HepG2 (cell line): ENCODE data around the gene STX8. TPM values are rescaled to one million over a fixed set of nuclear protein-coding genes. Genes with fewer than 3 reads are reported as not detected.

Experiments used
- ATAC-seq: fragments of 200-7000 bp; cut with Tn5 transposase; 3 replicates; pipeline ENCODE4 v1.9.1; 2020; ENCODE audit warnings: mild to moderate bottlenecking, moderate library complexity
- BruUV-seq: library from RNA; stranded (reverse); fragments of 400-500 nt; replicated peaks from 2 replicates; lab custom pipeline; 2021; lab: Mats Ljungman, UMichigan
- CTCF ChIA-PET: fragments of 300-600 bp; formaldehyde crosslinking; extraction: SDS; loops from one replicate; lab custom pipeline; 2021; ENCODE audit warnings: low total read pairs, inconsistent platforms, low intra/inter-chr PET ratio; lab: Yijun Ruan, JAX
- POLR2A ChIA-PET: fragments of 350-600 bp; sonication (Branson Sonifier 250); formaldehyde crosslinking; loops from one replicate; lab custom pipeline; 2020; ENCODE audit warnings: antibody characterized with exemption, inconsistent platforms; lab: Yijun Ruan, JAX
- DNase-seq: peaks from one replicate; pipeline ENCODE4 v3.0.0-alpha.2; 2015; ENCODE audit warnings: low spot score
- FAIRE-seq: peaks from 3 replicates; lab custom pipeline; 2011; peaks lifted over from hg19 to GRCh38; lab: Jason Lieb, UNC
- H2AFZ ChIP-seq: one replicate; pipeline ENCODE4 v1.6.1; 2011; ENCODE audit warnings: low read length, inconsistent platforms
- H3K27ac ChIP-seq: fragments of 300-600 bp; 3 replicates; pipeline ENCODE4 v1.8.0; 2011; ENCODE audit warnings: mixed run types, mild to moderate bottlenecking, mixed read lengths, low read length, inconsistent platforms; ENCODE audit not compliant: insufficient read depth; ENCODE audit errors: extremely low read length
- H3K27me3 ChIP-seq, 2 experiments: fragments of 200-600 bp in 1 of 2; 2 replicates in 1 of 2; 3 replicates in 1 of 2; pipeline versions ENCODE4 v1.6.0 to v1.8.0; 2011; ENCODE audit warnings: low read length in 2 of 2, mild to moderate bottlenecking in 2 of 2, moderate library complexity in 2 of 2, inconsistent platforms in 1 of 2; ENCODE audit not compliant: insufficient read depth in 2 of 2, control insufficient read depth in 1 of 2
- H3K36me3 ChIP-seq, 2 experiments: fragments of 200-600 bp in 1 of 2; replicated peaks in 1 of 2; 2 replicates in 1 of 2; 3 replicates in 1 of 2; pipeline versions ENCODE4 v1.5.1 to v1.8.0; 2011; ENCODE audit warnings: low read length in 2 of 2, inconsistent platforms in 1 of 2; ENCODE audit not compliant: insufficient read depth in 2 of 2, control insufficient read depth in 1 of 2
- H3K4me1 ChIP-seq: 2 replicates; pipeline ENCODE4 v1.5.1; 2012; ENCODE audit warnings: low read length, inconsistent platforms; ENCODE audit not compliant: insufficient read depth
- H3K4me2 ChIP-seq: 2 replicates; pipeline ENCODE4 v1.6.0; 2011; ENCODE audit warnings: low read depth, low read length, inconsistent platforms
- H3K4me3 ChIP-seq, 3 experiments: fragments of 200-600 bp in 1 of 3; sonication (generic), shearing (Covaris generic) in 1 of 3; replicated peaks in 1 of 3; 2 replicates each; pipeline ENCODE4 v1.5.1; 2011 to 2016; ENCODE audit warnings: low read length in 3 of 3, inconsistent platforms in 2 of 3, low read depth in 2 of 3, mild to moderate bottlenecking in 2 of 3, control low read depth in 1 of 3, mixed read lengths in 1 of 3; ENCODE audit not compliant: insufficient read depth in 1 of 3
- H3K79me2 ChIP-seq: one replicate; pipeline ENCODE4 v1.6.1; 2011; ENCODE audit warnings: low read length, inconsistent platforms; ENCODE audit not compliant: insufficient read depth
- H3K9ac ChIP-seq: 2 replicates; pipeline ENCODE4 v1.6.0; 2011; ENCODE audit warnings: mild to moderate bottlenecking, low read depth, low read length, inconsistent platforms; ENCODE audit not compliant: insufficient read depth
- H3K9me3 ChIP-seq: 2 replicates; pipeline ENCODE4 v1.5.1; 2012; ENCODE audit warnings: mild to moderate bottlenecking, low read length
- H4K20me1 ChIP-seq: 2 replicates; pipeline ENCODE4 v1.6.0; 2011; ENCODE audit warnings: inconsistent platforms, mild to moderate bottlenecking, low read length, moderate library complexity; ENCODE audit not compliant: insufficient read depth
- HNF1B ChIP-seq: sonication (generic); formaldehyde crosslinking; IDR thresholded peaks from 2 replicates; pipeline ENCODE4 v1.5.1; 2020; ENCODE audit warnings: mild to moderate bottlenecking, moderate library complexity, missing genetic modification reagents
- HOXA3 ChIP-seq: sonication (generic); formaldehyde crosslinking; IDR thresholded peaks from 2 replicates; pipeline ENCODE4 v1.5.0; 2020; ENCODE audit warnings: missing genetic modification reagents
- KAT7 ChIP-seq: IDR thresholded peaks from 2 replicates; pipeline ENCODE4 v1.6.1; 2018; ENCODE audit warnings: borderline replicate concordance, missing compliant biosample characterization
- NCOR1 ChIP-seq: fragments of 200-600 bp; sonication (generic); IDR thresholded peaks from 2 replicates; pipeline ENCODE4 v1.7.0; 2017; ENCODE audit warnings: antibody characterized with exemption, low read length, borderline replicate concordance
- NPAS2 ChIP-seq: sonication (generic); formaldehyde crosslinking; IDR thresholded peaks from 2 replicates; pipeline ENCODE4 v1.8.0; 2022; ENCODE audit warnings: mild to moderate bottlenecking, missing genetic modification reagents, borderline replicate concordance
- NR2F1 ChIP-seq, 2 experiments: fragments of 450-650 bp in 1 of 2; formaldehyde crosslinking in 1 of 2; IDR thresholded peaks; 2 replicates each; pipeline versions ENCODE4 v1.5.0 to v1.6.1; 2016 to 2020; ENCODE audit warnings: mild to moderate bottlenecking in 1 of 2, missing compliant biosample characterization in 1 of 2, missing genetic modification reagents in 1 of 2, moderate library complexity in 1 of 2
- SALL1 ChIP-seq: sonication (generic); formaldehyde crosslinking; IDR thresholded peaks from 2 replicates; pipeline ENCODE4 v1.8.0; 2022; ENCODE audit warnings: mild to moderate bottlenecking, missing genetic modification reagents
- STAT5B ChIP-seq: sonication (generic); formaldehyde crosslinking; IDR thresholded peaks from 2 replicates; pipeline ENCODE4 v1.4.0; 2020; ENCODE audit warnings: missing genetic modification reagents
- THAP9 ChIP-seq: sonication (generic); formaldehyde crosslinking; IDR thresholded peaks from 2 replicates; pipeline ENCODE4; 2020; ENCODE audit warnings: missing genetic modification reagents, mild to moderate bottlenecking, borderline replicate concordance
- ZNF335 ChIP-seq: sonication (generic); formaldehyde crosslinking; IDR thresholded peaks from 2 replicates; pipeline ENCODE4 v1.4.0; 2020; ENCODE audit warnings: missing genetic modification reagents
- ZNF337 ChIP-seq: sonication (generic); formaldehyde crosslinking; IDR thresholded peaks from 2 replicates; pipeline ENCODE4 v1.5.1; 2020; ENCODE audit warnings: missing genetic modification reagents, low read depth, mild to moderate bottlenecking, borderline replicate concordance
- ZNF33B ChIP-seq: sonication (generic); formaldehyde crosslinking; IDR thresholded peaks from 2 replicates; pipeline ENCODE4 v1.5.1; 2020; ENCODE audit warnings: mild to moderate bottlenecking, missing genetic modification reagents
- ZNF687 ChIP-seq: sonication (generic); formaldehyde crosslinking; IDR thresholded peaks from 2 replicates; pipeline ENCODE4 v1.5.1; 2020; ENCODE audit warnings: mild to moderate bottlenecking, missing genetic modification reagents, moderate library complexity
- ZNF766 ChIP-seq: sonication (generic); formaldehyde crosslinking; IDR thresholded peaks from 2 replicates; pipeline ENCODE4 v1.5.0; 2020; ENCODE audit warnings: missing genetic modification reagents, borderline replicate concordance
- ZNF782 ChIP-seq: sonication (generic); formaldehyde crosslinking; IDR thresholded peaks from 2 replicates; pipeline ENCODE4 v1.4.0; 2020; ENCODE audit warnings: missing genetic modification reagents, mild to moderate bottlenecking, borderline replicate concordance
- ZNF839 ChIP-seq: sonication (generic); formaldehyde crosslinking; IDR thresholded peaks from 2 replicates; pipeline ENCODE4 v1.4.0; 2020; ENCODE audit warnings: missing genetic modification reagents, mild to moderate bottlenecking, borderline replicate concordance
- WGBS: methylation state at CpG from one replicate; pipeline ENCODE4 v1.1.6; 2017; ENCODE audit warnings: low lambda C conversion rate; 5-methylcytosine and 5-hydroxymethylcytosine counted together
- in situ Hi-C: cut with HindIII; loops from 2 replicates; pipeline ENCODE4 v1.10.0; 2017; ENCODE audit warnings: low pct_unique_long_range_greater_than_20kb; ENCODE audit not compliant: extremely low pct_ligation_motif_present
- intact Hi-C: fragments of 100-400 bp; cut with micrococcal nuclease; formaldehyde crosslinking; loops from one replicate; pipeline ENCODE4 v1.10.0; 2022; ENCODE audit not compliant: unreplicated experiment
- polyA plus RNA-seq, 8 experiments: library from polyadenylated mRNA; depleted of rRNA in 3 of 8; stranded (reverse) in 7 of 8; unstranded in 1 of 8; fragments of >200 nt; fragmentation: Illumina TruSeq in 4 of 8; extraction: Trizol in 4 of 8; gene quantifications; 2 replicates each; pipeline versions ENCODE4 v1.2.1 to v1.2.3, GENCODE V29; 2011 to 2016; ENCODE audit warnings: low read depth in 4 of 8, missing spikeins in 1 of 8, mixed read lengths in 1 of 8; ENCODE audit not compliant: insufficient read depth in 1 of 8
- total RNA-seq, 5 experiments: library from RNA; depleted of rRNA; stranded (reverse); fragments of >200 nt; fragmentation: Illumina TruSeq; extraction: Trizol; gene quantifications; 2 replicates each; pipeline ENCODE4 v1.2.3, GENCODE V29; 2016; ENCODE audit warnings: low read depth in 1 of 5

STX8 gene
- total and polyA plus RNA-seq, 2 of the 13 experiments (the other 11 are each of a cell fraction or from before 2014, with no cell fraction given) = 36.4 to 53.6 TPM

- no TSS peak for BruUV-seq
- no peak for FAIRE-seq
- TF ChIP-seq NR2F1 (CRISPR knock-in tag; IDR thresholded peaks at IDR 0.05) = no peak
- no peak for TF ChIP-seq ZNF33B (CRISPR knock-in tag)
- no peak for TF ChIP-seq NPAS2 (CRISPR knock-in tag)
- no peak for TF ChIP-seq KAT7 (CRISPR knock-in tag)
- no peak for TF ChIP-seq ZNF782
- TF ChIP-seq HNF1B = no peak
- no peak for TF ChIP-seq ZNF839
- no peak for TF ChIP-seq ZNF337 (CRISPR knock-in tag)
- TF ChIP-seq ZNF766 = no peak
- TF ChIP-seq STAT5B (CRISPR knock-in tag) = no peak
- TF ChIP-seq HOXA3 (CRISPR knock-in tag) = no peak
- TF ChIP-seq ZNF687 = no peak
- no peak for TF ChIP-seq SALL1 (CRISPR knock-in tag)
- no peak for TF ChIP-seq THAP9
- no peak for TF ChIP-seq NCOR1
- TF ChIP-seq ZNF335 (CRISPR knock-in tag) = no peak
Observed at GRCh38 chr17:9294661-9295210, 280.9 kb downstream of the STX8 start.

More at GRCh38 chr17:9294661-9295210, 280.9 kb downstream of the STX8 start:
- Histone ChIP-seq H3K4me3 (no peak overlapping the region), H3K27ac (no peak overlapping the region), H4K20me1 (no peaks in the 10 kb centered on the region), H3K27me3 (no peaks in the 10 kb centered on the region), H3K4me2 (no peak overlapping the region), H3K9me3 (no peaks in the 10 kb centered on the region), H2AFZ (no peak overlapping the region), H3K9ac (no peak overlapping the region), H3K36me3 (no peaks in the 10 kb centered on the region), H3K79me2 (no peaks in the 10 kb centered on the region), H3K4me1 (0 out of 2 replicates have a peak, but pooled peaks cover 9% of the 10 kb centered on the region)
- CTCF ChIA-PET = no interaction called here
- ATAC-seq = no peak
- intact Hi-C loops = loop anchor here (10.0 kb wide), 1 partner anchor 230 kb away; no protein-coding TSS in a partner anchor
- 96% methylated on average over 4 of the region's 4 CpGs for WGBS
- DNase-seq = no peak
- POLR2A ChIA-PET = no interaction called here
- in situ Hi-C loops = loop anchor here (25.0 kb wide), 1 partner anchor 307 kb away; no protein-coding TSS in a partner anchor
